DOHH2 (cell line): Measurements from ENCODE around the gene PAXX.

Experiments
- CTCF ChIP-seq: fragments of 200-600 bp; sonication (generic); IDR thresholded peaks from one replicate; pipeline ENCODE4 v1.5.1; 2014; ENCODE audit warnings: antibody characterized with exemption, mild to moderate bottlenecking, low read depth, low read length; ENCODE audit not compliant: poor library complexity, severe bottlenecking
- EZH2phosphoT487 ChIP-seq: fragments of 200-600 bp; sonication (generic); IDR thresholded peaks from 2 replicates; pipeline ENCODE4 v1.6.1; 2017; ENCODE audit warnings: borderline replicate concordance, mild to moderate bottlenecking, antibody characterized with exemption, low read length, moderate library complexity, mixed read lengths

- TF ChIP-seq CTCF (no peak), EZH2phosphoT487 (no peak)
These were observed 29.4 kb downstream of the PAXX start for GRCh38 chr9:137021568-137021978.
